ENCODE measurements around the gene HDAC11.
A peak's percentile ranks its signal among the peaks of the same experiment; 100 is the strongest.

HDAC11 gene

GRCh38 chr3:13483286-13483685 is 3.2 kb downstream of the HDAC11 start:
- H3K27me3 ChIP-seq (ENCODE audit: insufficient read depth, poor library complexity, severe bottlenecking), result peaks cover 5% of the 10 kb centered on the region
- H3K4me3 ChIP-seq (replicated peaks; ENCODE audit: insufficient read depth, low read length), result no peak overlapping the region
- TF ChIP-seq CTCF (IDR thresholded peaks at IDR 0.05; ENCODE audit: insufficient read depth, low read length) (no peak), SPI1 (IDR thresholded peaks at IDR 0.05; ENCODE audit: borderline replicate concordance, low read depth) (no peak), POLR2AphosphoS5 (IDR thresholded peaks at IDR 0.05; ENCODE audit: low read depth) (no peak), REST (IDR thresholded peaks at IDR 0.05; ENCODE audit: insufficient replicate concordance, low read depth) (no peak), GABPA (IDR thresholded peaks at IDR 0.05; ENCODE audit: low read depth) (no peak)
- H3K27ac ChIP-seq (replicated peaks), result no peak overlapping the region
- DNase-seq (ENCODE audit: low read depth in 1 of 2, low spot score in 1 of 2), result no peak

GRCh38 chr3:13483988-13484695 is 4.0 kb downstream of the HDAC11 start:
- Histone ChIP-seq H3K4me3 (replicated peaks; ENCODE audit: insufficient read depth, low read length) (no peak overlapping the region), H3K27ac (replicated peaks) (no peak overlapping the region), H3K27me3 (ENCODE audit: insufficient read depth, poor library complexity, severe bottlenecking) (peaks cover 5% of the 10 kb centered on the region)
- DNase-seq (ENCODE audit: low read depth in 1 of 2, low spot score in 1 of 2), result no peak
- TF ChIP-seq GABPA (IDR thresholded peaks at IDR 0.05; ENCODE audit: low read depth) (no peak), REST (IDR thresholded peaks at IDR 0.05; ENCODE audit: insufficient replicate concordance, low read depth) (no peak), SPI1 (IDR thresholded peaks at IDR 0.05; ENCODE audit: borderline replicate concordance, low read depth) (no peak), POLR2AphosphoS5 (IDR thresholded peaks at IDR 0.05; ENCODE audit: low read depth) (no peak), CTCF (IDR thresholded peaks at IDR 0.05; ENCODE audit: insufficient read depth, low read length) (no peak)

GRCh38 chr3:13484851-13485590 is 4.9 kb downstream of the HDAC11 start:
- H3K4me3 ChIP-seq (replicated peaks; ENCODE audit: insufficient read depth, low read length), result no peak overlapping the region

More at GRCh38 chr3:13484851-13485590, 4.9 kb downstream of the HDAC11 start:
- DNase-seq (ENCODE audit: low read depth in 1 of 2, low spot score in 1 of 2), result peak in 1 of 2 experiments; percentile 9
- peaks cover 3% of the 10 kb centered on the region for H3K27me3 ChIP-seq (ENCODE audit: insufficient read depth, poor library complexity, severe bottlenecking)
- no peak overlapping the region for H3K27ac ChIP-seq (replicated peaks)
- TF ChIP-seq POLR2AphosphoS5 (IDR thresholded peaks at IDR 0.05; ENCODE audit: low read depth) (no peak), CTCF (IDR thresholded peaks at IDR 0.05; ENCODE audit: insufficient read depth, low read length) (no peak), GABPA (IDR thresholded peaks at IDR 0.05; ENCODE audit: low read depth) (no peak), SPI1 (IDR thresholded peaks at IDR 0.05; ENCODE audit: borderline replicate concordance, low read depth) (no peak), REST (IDR thresholded peaks at IDR 0.05; ENCODE audit: insufficient replicate concordance, low read depth) (no peak)

Measured in HL-60 (cell line).